8988T (cell line): Measurements from ENCODE around the gene GHR.

ENCODE experiments used
- DNase-seq: peaks from one replicate; pipeline ENCODE4 v3.0.0; 2011

Gene GHR

DNA sequence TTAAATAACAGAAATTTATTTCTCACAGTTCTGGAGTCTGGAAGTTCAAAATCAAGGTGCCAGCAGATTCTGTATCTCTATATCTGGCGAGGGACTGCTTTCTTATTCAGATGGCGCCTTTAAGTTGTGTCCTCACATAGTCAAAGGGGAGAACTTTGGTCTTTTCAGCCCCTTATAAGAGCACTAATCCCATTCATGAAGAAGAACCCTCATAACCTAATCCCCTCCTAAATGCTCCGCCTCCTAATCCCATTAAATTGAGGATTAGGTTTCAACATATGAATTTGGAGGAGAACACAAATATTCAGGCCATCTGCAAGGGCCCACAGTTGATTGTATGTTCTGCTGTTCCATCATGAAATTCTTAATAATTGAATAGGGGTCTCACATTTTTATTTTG lies 322.6 kb downstream of the GHR start:
- no peak for DNase-seq

DNA sequence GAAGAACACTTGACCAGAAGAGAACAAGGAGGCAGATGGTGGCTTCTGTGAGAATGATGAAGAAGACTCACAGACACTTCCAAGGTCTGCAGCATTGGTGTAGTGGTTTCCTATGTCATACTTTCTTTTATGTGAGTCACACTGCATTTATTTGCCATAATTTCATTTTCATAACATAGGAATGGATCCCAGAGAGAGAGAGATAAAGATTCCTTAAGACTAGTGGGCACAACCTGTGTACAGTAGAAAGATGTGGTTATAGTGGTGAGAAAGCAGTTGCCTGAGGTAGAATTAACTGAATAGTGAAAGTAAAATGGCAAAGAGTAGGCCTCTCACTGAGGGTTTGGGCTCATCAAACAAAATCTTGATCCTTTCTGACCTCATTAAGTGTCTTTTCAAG lies 325.8 kb downstream of the GHR start:
- DNase-seq: no peak

- DNase-seq: no peak
Observed at GRCh38 chr5:42750507-42750906, 327.3 kb downstream of the GHR start.

DNA sequence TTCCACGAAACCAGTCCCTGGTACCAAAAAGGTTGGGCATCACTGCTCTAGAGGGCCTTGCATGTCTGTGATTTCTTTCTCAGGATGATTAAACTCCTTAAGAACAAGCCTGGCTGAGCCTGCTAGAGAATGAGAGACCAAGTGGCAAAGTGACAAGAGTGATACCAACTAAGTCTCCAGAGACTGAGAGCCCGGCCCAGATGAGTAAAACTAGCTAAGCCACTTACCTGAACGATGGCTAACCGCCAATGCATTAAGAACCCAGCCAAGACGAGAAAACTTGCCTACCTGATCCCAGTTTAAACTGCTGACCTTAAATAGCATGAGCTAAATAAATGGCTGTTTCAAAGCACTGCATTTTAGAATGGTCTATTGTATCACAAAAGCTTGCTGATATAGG lies 327.8 kb downstream of the GHR start:
- DNase-seq: no peak

- DNase-seq: no peak
Observed at GRCh38 chr5:42753099-42753498, 329.9 kb downstream of the GHR start.

DNA sequence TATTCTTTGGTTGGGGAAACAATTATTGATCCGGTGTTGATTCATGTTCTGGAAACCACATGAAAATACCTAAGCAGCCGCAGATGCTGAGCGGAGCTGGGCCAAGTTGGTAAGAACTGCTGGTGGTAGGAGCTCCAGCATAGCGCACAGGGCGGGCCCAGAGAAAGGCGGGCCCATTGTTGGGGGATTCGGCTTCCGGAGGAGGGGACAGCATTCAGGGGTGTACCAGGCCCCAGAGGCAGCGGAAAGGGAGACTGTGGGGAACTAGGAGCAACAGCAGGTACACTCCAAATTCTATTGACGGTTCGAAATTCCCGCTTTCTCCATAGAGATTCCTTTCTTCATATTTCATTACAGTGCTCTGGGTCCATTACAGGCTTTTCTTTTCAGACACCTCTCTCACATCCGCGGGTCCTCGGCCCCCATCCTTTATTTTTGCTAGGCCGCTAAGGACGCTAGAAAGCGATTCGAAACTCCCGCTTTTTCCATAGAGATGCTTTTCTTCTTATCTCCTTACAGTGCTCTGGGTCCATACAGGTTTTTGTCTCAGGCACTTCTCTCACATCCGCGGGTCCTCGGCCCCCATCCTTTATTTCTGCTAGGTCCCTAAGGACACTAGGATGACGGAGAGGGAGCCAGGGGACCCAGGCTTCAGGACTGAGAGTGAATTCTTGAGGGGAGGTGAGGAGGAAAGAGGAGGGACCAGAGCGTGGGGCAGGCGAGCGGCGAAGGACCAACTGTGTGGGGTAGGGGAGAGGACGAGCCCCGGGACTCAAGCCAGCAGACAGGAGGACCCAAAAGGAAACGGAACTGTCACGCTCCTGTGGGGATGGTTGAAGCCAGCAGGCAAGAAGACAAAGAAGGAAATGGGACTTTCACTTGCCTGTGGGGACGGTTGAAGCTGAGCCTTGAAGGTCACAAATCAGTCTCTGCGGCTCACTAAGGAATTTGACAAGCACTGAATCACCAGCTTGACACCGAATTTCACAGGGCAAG lies 333.7 kb downstream of the GHR start, which contains the start of gene CCDC152:
CCDC152 (plus strand) TSS at position 213 of the 996 bp plus-strand sequence. CDS start 2,304 bp downstream, outside the sequence.
- no peak for DNase-seq

DNA sequence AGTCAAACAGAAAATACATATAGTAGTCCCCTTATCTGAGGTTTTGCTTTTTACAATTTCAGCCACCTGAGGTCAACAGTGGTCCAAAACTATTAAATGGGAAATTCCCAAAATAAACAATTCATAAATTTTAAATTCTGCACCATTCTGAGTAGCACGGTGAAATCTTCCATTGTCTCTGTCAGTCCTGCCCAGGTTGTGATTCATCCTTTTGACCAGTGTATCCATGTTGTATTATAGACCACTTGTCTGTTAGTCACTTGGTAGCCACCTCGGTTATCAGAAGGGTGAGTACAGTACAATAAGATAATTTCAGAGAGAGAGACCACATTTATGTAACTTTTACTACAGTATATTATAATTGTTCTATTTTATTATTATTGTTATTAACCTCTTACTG lies 336.2 kb downstream of the GHR start:
- no peak for DNase-seq

DNA sequence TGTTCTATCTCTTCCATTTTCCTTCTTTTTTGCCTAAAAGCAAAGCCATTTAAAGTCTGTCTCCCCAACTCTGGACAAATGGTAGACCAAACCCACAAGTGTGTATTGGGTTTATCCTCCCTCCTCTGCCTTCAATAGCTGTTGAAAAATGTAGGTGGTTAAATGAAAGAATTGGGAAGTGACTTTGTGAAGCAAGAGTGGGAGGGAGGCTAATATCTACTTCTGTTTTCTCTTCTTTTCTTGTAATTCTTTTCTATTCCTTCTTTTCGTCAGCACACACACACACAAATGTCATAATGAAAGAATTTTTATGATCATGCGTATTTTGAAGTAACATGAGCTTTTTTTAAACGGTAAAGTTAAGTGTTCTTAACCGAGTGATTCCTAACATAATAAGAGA lies 337.2 kb downstream of the GHR start:
- no peak for DNase-seq

GRCh38 chr5:42761791-42762190 lies 338.6 kb downstream of the GHR start:
- DNase-seq: no peak

DNA sequence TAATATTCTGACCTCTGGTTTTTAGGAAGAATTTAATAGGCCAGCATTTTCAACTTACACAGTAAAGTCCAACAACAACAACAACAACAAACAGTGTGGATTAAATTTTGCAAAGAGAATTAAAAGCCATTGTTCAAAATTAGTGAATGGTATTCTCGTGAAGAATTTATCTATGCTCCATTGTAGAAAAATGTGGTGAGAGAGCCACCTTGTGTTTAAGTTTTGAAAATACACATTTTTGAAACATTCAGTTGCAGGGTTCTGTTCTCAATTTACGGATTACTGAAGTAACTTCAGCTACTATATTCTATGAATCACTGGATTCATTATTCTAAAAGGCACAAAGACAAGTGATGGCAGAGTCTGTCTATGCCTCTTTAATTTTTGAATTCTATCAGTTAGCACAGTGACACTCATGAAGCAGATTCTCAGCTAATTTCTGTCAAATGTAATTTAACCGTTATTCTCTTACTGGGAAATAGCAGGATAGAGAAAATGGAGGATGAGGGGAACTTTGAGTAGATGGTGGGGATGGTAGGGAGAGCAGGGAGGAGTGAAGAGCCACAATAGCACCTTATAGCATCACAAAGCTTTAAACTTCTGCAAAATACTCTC lies 344.4 kb downstream of the GHR start:
- DNase-seq: no peak

- DNase-seq: no peak
Observed at GRCh38 chr5:42768106-42768504, 344.9 kb downstream of the GHR start.

GRCh38 chr5:42770003-42770402 lies 346.8 kb downstream of the GHR start:
- DNase-seq: no peak
